HUES64 (cell line): ENCODE data around the gene AHR.
"Not testable (repeated sequence)": the region's sequence is repeated elsewhere in the genome, so short reads cannot be mapped to it uniquely, and the experiment has no call there.

Source experiments
- H3K27ac ChIP-seq: 2 replicates; pipeline ENCODE4 v1.7.0; 2013; ENCODE audit warnings: low read depth, low read length, inconsistent platforms
- H3K27me3 ChIP-seq: 2 replicates; pipeline ENCODE4 v1.6.1; 2013; ENCODE audit warnings: mild to moderate bottlenecking, low read length; ENCODE audit not compliant: insufficient read depth
- H3K36me3 ChIP-seq: 2 replicates; pipeline ENCODE4 v1.6.1; 2013; ENCODE audit warnings: mild to moderate bottlenecking, low read length; ENCODE audit not compliant: insufficient read depth
- H3K4me1 ChIP-seq: 2 replicates; pipeline ENCODE4 v1.6.1; 2013; ENCODE audit warnings: mild to moderate bottlenecking, low read length, moderate library complexity; ENCODE audit not compliant: insufficient read depth
- H3K4me3 ChIP-seq: 2 replicates; pipeline ENCODE4 v1.5.1; 2013; ENCODE audit warnings: mild to moderate bottlenecking, low read length, moderate library complexity
- H3K9ac ChIP-seq: 2 replicates; pipeline ENCODE4 v1.6.1; 2013; ENCODE audit warnings: mild to moderate bottlenecking, low read depth, low read length
- H3K9me3 ChIP-seq: 2 replicates; pipeline ENCODE4 v1.6.1; 2013; ENCODE audit warnings: low read depth, low read length; ENCODE audit not compliant: insufficient read depth
- WGBS: fragments of 150-250, 120-280 bp; methylation state at CpG from one replicate; pipeline ENCODE4 v1.1.7; 2013; ENCODE audit warnings: missing lambda C conversion rate; 5-methylcytosine and 5-hydroxymethylcytosine counted together

AHR gene

DNA sequence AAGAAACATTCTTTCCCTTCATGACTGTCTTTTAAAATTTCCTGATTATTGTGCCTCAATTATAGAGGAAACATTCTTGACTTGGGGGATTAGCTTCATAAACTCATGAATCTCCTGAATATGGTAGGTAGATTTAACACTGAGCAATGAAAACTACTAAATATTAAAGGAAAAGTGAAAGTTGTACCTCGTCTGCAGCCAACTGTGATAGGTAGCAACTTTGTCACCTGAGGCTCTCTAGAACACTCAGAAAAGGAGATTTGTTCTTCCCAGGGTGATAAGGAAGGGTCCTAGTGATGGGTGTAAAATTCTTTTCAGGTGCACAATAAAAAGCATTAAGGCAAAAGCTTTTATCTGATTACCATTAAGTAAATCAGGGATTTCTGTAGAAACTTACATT, 78.1 kb downstream of the AHR start:
- 100% methylated on average over 1 of the region's 1 CpG for WGBS
- no peak overlapping the region for H3K9ac ChIP-seq
- H3K27ac ChIP-seq, result no peak overlapping the region
- peaks cover 1% of the 10 kb centered on the region; the same call in 1 of the 2 replicates for H3K4me1 ChIP-seq
- no peaks in the 10 kb centered on the region for H3K36me3 ChIP-seq
- H3K9me3 ChIP-seq, result no peaks in the 10 kb centered on the region
- no peaks in the 10 kb centered on the region for H3K27me3 ChIP-seq
- H3K4me3 ChIP-seq, result no peak overlapping the region

DNA sequence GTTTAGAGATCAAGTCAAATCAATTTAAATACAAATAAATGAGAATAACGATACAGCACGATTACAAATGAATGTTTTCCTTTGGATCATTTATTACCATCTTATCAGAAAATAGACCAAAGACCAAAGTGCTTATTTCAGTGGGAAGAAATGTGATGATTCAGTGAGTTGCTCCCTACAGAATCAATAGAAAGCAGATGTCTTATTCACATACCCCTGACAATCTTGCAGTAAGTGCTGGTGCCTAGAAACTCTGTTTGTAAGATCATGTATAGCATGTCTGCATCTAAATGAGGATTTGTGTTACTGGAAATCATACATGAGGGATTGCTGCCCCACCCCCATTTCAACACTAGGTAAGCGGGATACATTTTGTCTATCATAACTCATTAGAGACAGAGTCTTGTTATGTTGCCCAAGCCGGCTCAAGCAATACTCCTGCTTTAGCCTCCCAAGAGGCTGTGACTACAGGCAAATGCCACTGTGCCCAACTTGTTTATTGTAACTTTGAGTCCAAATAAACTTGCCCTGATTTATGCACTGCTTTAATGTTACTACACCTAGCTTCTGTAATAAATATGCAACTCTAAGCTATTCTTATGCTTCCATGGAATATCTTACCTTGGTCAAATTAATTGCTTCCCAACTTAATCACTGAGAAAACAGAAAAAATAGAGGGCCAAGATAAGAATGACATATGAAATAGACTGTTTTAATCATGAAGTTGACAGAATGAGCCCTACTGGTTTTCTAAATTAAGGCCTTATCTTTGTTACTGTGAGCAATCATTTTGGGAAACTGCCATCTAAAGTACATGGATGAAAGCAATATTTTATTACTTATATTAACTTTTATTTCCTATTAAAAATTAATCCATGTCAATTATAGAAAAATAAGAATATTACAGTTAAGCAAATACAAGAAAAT, 82.5 kb downstream of the AHR start:
- H3K9ac ChIP-seq, result no peak overlapping the region
- H3K4me1 ChIP-seq, result peaks cover 14% of the 10 kb centered on the region
- no peaks in the 10 kb centered on the region for H3K36me3 ChIP-seq
- no peak overlapping the region for H3K4me3 ChIP-seq
- no peak overlapping the region for H3K27ac ChIP-seq
- no peaks in the 10 kb centered on the region for H3K27me3 ChIP-seq
- 98% methylated on average over 4 of the region's 4 CpGs for WGBS
- no peaks in the 10 kb centered on the region for H3K9me3 ChIP-seq

DNA sequence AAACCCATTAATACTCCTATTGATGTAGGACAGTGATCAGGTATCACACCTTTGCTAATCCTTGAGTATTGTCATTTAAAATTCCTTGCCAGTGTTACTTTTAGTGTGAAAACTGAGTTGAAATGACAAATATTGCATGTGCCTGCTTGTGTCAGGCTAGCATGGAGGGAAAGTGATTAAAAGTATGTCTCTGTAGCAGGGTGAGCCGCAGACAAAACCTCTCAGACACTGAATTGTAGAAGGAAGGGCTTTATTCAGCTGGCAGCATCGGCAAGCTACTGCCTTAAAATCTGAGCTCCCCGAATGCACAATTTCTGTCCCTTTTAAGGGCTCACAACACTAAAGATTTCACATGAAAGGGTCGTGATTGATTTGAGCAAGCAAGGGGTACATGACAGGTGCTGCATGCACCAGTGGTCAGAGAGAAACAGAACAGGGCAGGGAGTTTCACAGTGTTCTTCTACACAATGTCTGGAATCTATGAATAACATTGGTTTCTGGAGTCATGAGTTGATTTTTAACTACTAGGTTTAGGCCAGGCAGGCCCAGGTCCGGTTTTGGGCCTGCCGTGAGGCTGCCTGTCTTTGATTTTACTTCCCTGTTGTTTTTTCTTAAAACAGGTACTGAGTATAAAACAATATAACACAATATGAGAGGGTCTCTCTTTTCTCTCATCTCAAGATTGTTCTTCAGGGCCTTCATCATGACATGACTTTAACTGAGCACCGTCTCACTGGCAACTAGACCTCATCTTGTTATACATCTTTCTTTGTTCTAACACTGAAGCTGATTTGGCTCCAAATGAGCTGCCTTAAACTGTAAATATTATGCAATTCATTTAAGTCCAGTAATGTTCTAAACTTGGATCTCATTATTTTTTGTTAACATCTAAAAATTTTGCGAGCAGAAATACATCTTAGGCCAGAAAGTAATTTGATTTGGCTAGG, 84.2 kb downstream of the AHR start:
- 97% methylated on average over 7 of the region's 8 CpGs for WGBS
- H3K9me3 ChIP-seq, H3K36me3 ChIP-seq, H3K9ac ChIP-seq, H3K4me3 ChIP-seq, H3K27me3 ChIP-seq, H3K27ac ChIP-seq: not testable (repeated sequence)
- peaks cover 14% of the 10 kb centered on the region for H3K4me1 ChIP-seq

DNA sequence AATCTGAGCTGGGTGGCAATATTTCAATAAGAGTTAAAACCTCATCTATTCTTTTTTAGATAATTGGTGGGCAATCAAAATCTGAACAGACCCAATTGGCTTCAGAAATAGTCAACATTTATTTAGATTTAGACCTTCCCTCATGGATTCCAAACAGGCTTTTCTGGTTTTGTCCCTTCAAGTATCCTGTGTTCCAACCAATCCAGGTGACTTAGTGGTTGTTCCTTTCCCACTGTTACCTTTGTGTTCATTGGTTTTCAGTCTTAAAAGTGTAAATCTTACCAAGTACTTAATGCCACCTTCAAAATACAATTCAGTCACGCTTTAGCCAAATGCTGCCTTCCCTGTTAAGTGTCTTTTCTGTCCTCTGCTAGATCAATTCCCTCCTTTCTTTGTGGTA, 85.9 kb downstream of the AHR start:
- H3K27ac ChIP-seq, result peak overlapping the region; percentile 9; the same call in 1 of the 2 replicates
- H3K27me3 ChIP-seq, result no peaks in the 10 kb centered on the region
- H3K9me3 ChIP-seq, result no peaks in the 10 kb centered on the region
- no peaks in the 10 kb centered on the region for H3K36me3 ChIP-seq
- H3K9ac ChIP-seq, result no peak overlapping the region
- 61% methylated on average over 1 of the region's 1 CpG for WGBS
- H3K4me1 ChIP-seq, result peaks cover 14% of the 10 kb centered on the region
- H3K4me3 ChIP-seq, result no peak overlapping the region

DNA sequence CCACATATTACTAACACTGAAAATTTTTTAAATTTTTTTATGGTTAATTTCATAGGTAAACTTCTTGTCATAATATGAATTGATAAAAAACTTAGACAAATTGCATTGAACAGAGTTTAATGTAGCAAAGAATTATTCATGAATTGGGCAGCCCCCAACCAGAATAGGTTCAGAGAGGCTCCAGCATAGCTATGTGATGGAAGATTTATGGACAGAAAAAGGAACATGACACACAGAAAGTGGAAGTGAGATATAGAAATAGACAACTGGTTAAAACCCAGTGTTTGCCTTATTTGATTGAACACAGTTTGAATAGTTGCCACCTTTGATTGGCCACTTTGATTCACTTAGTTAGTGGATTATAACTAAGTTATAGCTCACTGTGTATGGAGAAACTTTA, 87.2 kb downstream of the AHR start:
- Histone ChIP-seq H3K27ac (no peak overlapping the region), H3K4me1 (peaks cover 14% of the 10 kb centered on the region), H3K9ac (no peak overlapping the region), H3K36me3 (no peaks in the 10 kb centered on the region), H3K4me3 (no peak overlapping the region), H3K9me3 (no peaks in the 10 kb centered on the region), H3K27me3 (no peaks in the 10 kb centered on the region)

DNA sequence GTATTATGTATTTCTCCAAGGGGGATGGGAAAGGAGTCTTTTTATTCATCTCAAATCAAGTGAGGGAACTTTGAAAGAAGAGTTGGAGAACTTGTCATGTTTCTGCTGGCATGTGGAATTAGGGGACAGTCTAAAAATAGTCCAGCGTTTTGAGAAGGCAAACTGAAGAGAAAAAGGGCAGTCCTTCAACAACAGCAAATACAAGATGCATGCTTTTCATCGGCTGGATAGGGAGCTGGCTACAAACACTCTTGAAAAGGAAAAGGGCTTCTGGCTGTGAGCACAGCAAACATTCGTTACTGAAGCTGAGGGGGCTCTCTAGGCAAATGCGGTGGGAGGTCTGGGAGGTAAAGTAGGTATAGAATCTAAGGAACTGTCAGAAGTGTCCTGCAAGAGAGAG, 91.9 kb downstream of the AHR start:
- no peak overlapping the region for H3K9ac ChIP-seq
- no peak overlapping the region for H3K4me3 ChIP-seq
- H3K27me3 ChIP-seq, result no peaks in the 10 kb centered on the region
- peaks cover 27% of the 10 kb centered on the region for H3K9me3 ChIP-seq
- H3K27ac ChIP-seq, result no peak overlapping the region
- no peaks in the 10 kb centered on the region for H3K4me1 ChIP-seq
- 82% methylated on average over 4 of the region's 4 CpGs for WGBS
- H3K36me3 ChIP-seq, result no peaks in the 10 kb centered on the region

DNA sequence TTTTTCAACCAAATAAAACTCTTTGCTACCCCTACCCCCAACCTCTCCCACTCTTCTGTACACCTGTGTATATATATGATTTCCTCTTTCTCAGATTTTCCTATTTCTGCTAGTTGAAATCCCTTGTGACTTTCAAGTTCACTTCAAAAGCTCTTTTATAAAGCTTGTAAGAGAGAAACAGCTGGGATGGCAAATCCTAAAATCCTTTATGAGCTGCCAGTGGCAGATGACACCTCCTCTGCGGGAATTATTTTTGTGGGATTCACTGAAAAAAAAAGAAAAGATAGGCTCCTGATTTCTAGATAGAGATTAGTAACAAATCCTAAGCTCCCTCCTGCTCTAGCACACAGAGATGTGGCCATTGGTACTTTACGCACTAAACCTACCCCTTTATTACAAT, 92.9 kb downstream of the AHR start:
- Histone ChIP-seq H3K27me3 (no peaks in the 10 kb centered on the region), H3K9ac (no peak overlapping the region), H3K27ac (no peak overlapping the region), H3K9me3 (peaks cover 35% of the 10 kb centered on the region), H3K36me3 (no peaks in the 10 kb centered on the region), H3K4me1 (no peaks in the 10 kb centered on the region), H3K4me3 (no peak overlapping the region)
- WGBS, result 91% methylated on average over 2 of the region's 2 CpGs

DNA sequence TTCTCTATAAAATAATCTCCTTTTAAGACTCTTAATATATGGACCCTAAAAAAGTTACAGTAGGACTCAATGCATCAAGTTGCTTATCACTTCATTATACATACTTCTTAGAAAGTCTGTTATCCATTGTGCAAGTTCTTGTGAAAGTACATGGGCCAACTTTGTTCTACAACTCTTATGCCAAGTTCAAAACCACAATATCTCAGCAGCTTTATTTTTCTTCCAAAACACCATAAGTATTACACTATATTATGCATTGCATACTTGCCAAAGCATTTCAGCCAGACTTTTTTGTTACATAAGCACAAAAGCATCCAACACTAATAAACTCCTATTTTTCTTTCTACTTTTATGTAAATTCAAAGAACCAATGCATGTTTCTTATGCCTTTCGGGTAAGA, 94.4 kb downstream of the AHR start:
- Histone ChIP-seq H3K4me3 (no peak overlapping the region), H3K27me3 (no peaks in the 10 kb centered on the region), H3K4me1 (no peaks in the 10 kb centered on the region), H3K27ac (no peak overlapping the region), H3K9ac (no peak overlapping the region), H3K9me3 (peaks cover 35% of the 10 kb centered on the region), H3K36me3 (no peaks in the 10 kb centered on the region)
- WGBS, result 93% methylated on average over 1 of the region's 1 CpG

DNA sequence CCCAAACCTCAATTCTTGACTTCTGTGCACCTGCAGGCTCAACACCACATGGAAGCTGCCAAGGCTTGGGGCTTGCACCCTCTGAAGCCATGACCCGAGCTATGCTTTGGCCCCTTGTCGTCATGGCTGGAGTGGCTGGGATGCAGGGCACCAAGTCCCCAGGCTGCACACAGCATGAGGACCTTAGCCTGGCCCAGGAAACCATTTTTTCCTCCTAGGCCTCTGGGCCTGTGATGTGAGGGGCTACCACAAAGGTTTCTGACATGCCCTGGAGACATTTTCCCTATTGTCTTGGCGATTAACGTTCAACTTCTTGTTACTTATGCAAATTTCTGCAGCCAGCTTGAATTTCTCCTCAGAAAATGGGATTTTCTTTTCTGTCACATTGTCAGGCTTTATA, 96.1 kb downstream of the AHR start:
- H3K4me3 ChIP-seq, H3K27ac ChIP-seq, H3K9ac ChIP-seq, H3K36me3 ChIP-seq, H3K27me3 ChIP-seq, H3K4me1 ChIP-seq: not testable (repeated sequence)
- 89% methylated on average over 4 of the region's 4 CpGs for WGBS
- H3K9me3 ChIP-seq, result peaks cover 35% of the 10 kb centered on the region
